ENCODE measurements around the gene PLEKHG4.

PLEKHG4 gene

GRCh38 chr16:67326472-67327309 lies 47.4 kb downstream of the PLEKHG4 start, which contains the start of the genes KCTD19 and LRRC36:
Gene KCTD19, minus strand, starts transcription at chr16:67326741. Its CDS starts 34 bp downstream, at chr16:67326707.
Gene LRRC36, plus strand, starts transcription at chr16:67326815. Its CDS starts 48 bp downstream, at chr16:67326863.
- peak; percentile 20 for DNase-seq (ENCODE audit: low read depth)

- no peak for DNase-seq (ENCODE audit: low read depth)
These were observed 48.4 kb downstream of the PLEKHG4 start for GRCh38 chr16:67327743-67328142.

GRCh38 chr16:67329901-67330300 lies 50.6 kb downstream of the PLEKHG4 start:
- no peak for DNase-seq (ENCODE audit: low read depth)

GRCh38 chr16:67333315-67333714 lies 54.0 kb downstream of the PLEKHG4 start:
- DNase-seq (ENCODE audit: low read depth): no peak

- no peak for DNase-seq (ENCODE audit: low read depth)
These were observed 56.8 kb downstream of the PLEKHG4 start for GRCh38 chr16:67336116-67336515.

- peak; percentile 45 for DNase-seq (ENCODE audit: low read depth)
These were observed 57.3 kb downstream of the PLEKHG4 start for GRCh38 chr16:67336648-67337047.
